Upper lobe of left lung (tissue), 6 donors: ENCODE results near the gene GDF2. TPM values are rescaled to one million over a fixed set of nuclear protein-coding genes. Genes with fewer than 3 reads are reported as not detected.

Experiments used
- ATAC-seq, 2 donors: fragments of 200-7000 bp; cut with Tn5 transposase; one replicate each; pipeline ENCODE4 v1.9.1; 2022; ENCODE audit warnings: mild to moderate bottlenecking in 2 of 2, moderate library complexity in 2 of 2; ENCODE audit not compliant: low FRiP score in 2 of 2
- DNase-seq, 2 donors: peaks; one replicate each; pipeline ENCODE4 v3.0.0-alpha.2; 2019 to 2020
- H3K27ac ChIP-seq, 4 donors: fragments of 200-600 bp; sonication (generic); one replicate each; pipeline ENCODE4 v1.5.1; 2016 to 2019
- H3K27me3 ChIP-seq, 4 donors: fragments of 200-600 bp; sonication (generic); one replicate each; pipeline ENCODE4 v1.5.1; 2017 to 2019
- H3K36me3 ChIP-seq, 4 donors: fragments of 200-600 bp; sonication (generic); one replicate each; pipeline ENCODE4 v1.5.1; 2016 to 2019
- H3K4me1 ChIP-seq, 4 donors: fragments of 200-600 bp; sonication (generic); one replicate each; pipeline ENCODE4 v1.5.1; 2018 to 2019
- H3K4me3 ChIP-seq, 4 donors: fragments of 200-600 bp; sonication (generic); one replicate each; pipeline ENCODE4 v1.5.1; 2017 to 2019; ENCODE audit warnings: mild to moderate bottlenecking in 2 of 4, moderate library complexity in 1 of 4
- H3K9me3 ChIP-seq, 4 donors: fragments of 200-600 bp; sonication (generic); one replicate each; pipeline ENCODE4 v1.5.1; 2018 to 2019
- EP300 ChIP-seq, 4 donors: sonication (generic); formaldehyde crosslinking; IDR thresholded peaks; one replicate each; pipeline ENCODE4 v1.5.1; 2017; ENCODE audit warnings: antibody characterized with exemption in 4 of 4, control low read depth in 2 of 4
- POLR2A ChIP-seq, 4 donors: fragments of 450-650 bp; IDR thresholded peaks; one replicate each; pipeline ENCODE4 v1.5.1; 2016 to 2017; ENCODE audit warnings: antibody characterized with exemption in 4 of 4, mild to moderate bottlenecking in 2 of 4
- POLR2AphosphoS5 ChIP-seq, 2 donors: sonication (generic); formaldehyde crosslinking; IDR thresholded peaks; one replicate each; pipeline ENCODE4 v1.5.1; 2017; ENCODE audit warnings: antibody characterized with exemption in 2 of 2
- WGBS, 2 donors: methylation state at CpG; one replicate each; pipeline ENCODE4 v1.1.5; 2017 to 2018; 5-methylcytosine and 5-hydroxymethylcytosine counted together
- total RNA-seq, 6 donors: library from RNA; depleted of rRNA in 4 of 6; stranded (reverse); fragments of >200 nt in 4 of 6; gene quantifications; one replicate each; pipeline versions ENCODE4 v1.1.0 to v1.2.1, GENCODE V29; 2016 to 2021
- TF ChIP-seq, protein P1 (sequence below), 6 experiments: fragments of 450-650 bp in 4 of 6; fragments of 200-600 bp in 2 of 6; sonication (generic) in 2 of 6; IDR thresholded peaks; one replicate each; pipeline ENCODE4 v1.5.1; 2016 to 2019; ENCODE audit warnings: antibody characterized with exemption in 6 of 6
- donor health status: DM: no; HTN: no; CAD: no; lungs with moderate emphysema.
- donor health status: DM: no; HTN: yes; CAD: no; lungs with severe emphysema.

GDF2 gene
- total RNA-seq, 6 donors from 2014 or later: not detected

DNA sequence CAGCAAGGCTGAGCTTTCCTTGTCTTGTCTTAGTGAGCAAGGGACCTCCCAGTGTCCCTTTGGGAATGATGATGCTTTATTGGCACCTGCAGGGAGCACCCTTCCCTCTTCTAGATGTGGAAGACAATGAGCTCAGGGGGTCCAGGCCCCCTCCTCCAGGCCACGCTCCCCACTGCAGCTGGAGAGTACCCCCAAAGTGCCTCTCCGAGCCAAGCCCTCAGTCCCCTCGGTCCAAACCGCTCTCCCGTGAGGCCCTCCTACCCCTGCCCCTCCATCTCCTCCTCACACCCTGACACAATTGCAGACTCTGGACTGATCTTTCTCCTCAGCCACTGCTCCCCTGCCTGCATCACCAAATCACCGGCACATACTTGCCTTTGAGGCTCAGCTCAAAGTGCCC lies 42.7 kb downstream of the GDF2 start:
- DNase-seq (no peak), ATAC-seq (no peak)
- Histone ChIP-seq H3K4me1 (no peaks in the 10 kb centered on the region), H3K27ac (no peak overlapping the region), H3K36me3 (no peaks in the 10 kb centered on the region), H3K9me3 (no peaks in the 10 kb centered on the region), H3K4me3 (no peak overlapping the region), H3K27me3 (no peaks in the 10 kb centered on the region)
- TF ChIP-seq EP300 (IDR thresholded peaks at IDR 0.05) (no peak), POLR2AphosphoS5 (IDR thresholded peaks at IDR 0.05) (no peak), POLR2A (IDR thresholded peaks at IDR 0.05) (no peak)
- TF ChIP-seq, protein P1, sequence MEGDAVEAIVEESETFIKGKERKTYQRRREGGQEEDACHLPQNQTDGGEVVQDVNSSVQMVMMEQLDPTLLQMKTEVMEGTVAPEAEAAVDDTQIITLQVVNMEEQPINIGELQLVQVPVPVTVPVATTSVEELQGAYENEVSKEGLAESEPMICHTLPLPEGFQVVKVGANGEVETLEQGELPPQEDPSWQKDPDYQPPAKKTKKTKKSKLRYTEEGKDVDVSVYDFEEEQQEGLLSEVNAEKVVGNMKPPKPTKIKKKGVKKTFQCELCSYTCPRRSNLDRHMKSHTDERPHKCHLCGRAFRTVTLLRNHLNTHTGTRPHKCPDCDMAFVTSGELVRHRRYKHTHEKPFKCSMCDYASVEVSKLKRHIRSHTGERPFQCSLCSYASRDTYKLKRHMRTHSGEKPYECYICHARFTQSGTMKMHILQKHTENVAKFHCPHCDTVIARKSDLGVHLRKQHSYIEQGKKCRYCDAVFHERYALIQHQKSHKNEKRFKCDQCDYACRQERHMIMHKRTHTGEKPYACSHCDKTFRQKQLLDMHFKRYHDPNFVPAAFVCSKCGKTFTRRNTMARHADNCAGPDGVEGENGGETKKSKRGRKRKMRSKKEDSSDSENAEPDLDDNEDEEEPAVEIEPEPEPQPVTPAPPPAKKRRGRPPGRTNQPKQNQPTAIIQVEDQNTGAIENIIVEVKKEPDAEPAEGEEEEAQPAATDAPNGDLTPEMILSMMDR (IDR thresholded peaks at IDR 0.05): no peak
- WGBS, 2 donors: 94 to 95% methylated on average over 6 of the region's 6 CpGs

DNA sequence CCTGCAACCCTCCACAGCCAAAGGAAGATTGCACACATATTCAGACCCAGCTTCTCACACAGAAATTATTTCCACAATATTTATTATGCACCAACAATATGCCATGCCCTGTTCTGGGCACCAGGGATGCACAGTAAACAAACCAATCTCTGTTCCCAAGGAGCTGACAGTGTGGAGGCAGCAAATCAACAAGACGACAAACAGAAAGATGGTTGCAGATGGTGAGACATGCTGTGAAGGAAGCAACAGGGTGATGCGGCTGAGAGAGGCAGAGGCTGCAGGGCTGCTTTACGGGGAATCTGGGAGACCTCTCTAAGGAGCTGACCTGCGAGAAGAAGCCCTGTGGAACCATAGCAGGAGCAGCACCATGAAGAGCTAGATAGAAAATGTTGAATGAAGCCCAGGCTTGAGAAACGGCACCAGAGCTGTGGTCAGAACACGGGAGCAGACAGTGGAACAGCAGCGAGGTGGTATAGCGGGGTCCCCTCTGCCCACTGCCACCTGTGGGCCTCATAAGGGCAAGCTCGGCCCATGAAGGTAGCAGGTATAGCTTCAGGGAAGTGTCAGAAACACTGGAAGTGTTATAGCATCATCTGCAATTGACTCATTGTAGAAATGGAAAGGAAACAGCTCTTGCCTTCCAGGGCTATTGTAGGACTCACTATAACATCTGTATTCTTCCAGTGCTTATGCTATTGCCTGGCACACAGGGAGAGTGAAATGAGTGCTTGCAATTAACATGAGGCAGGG lies 43.4 kb downstream of the GDF2 start:
- Histone ChIP-seq H3K27me3 (no peaks in the 10 kb centered on the region), H3K4me1 (no peaks in the 10 kb centered on the region), H3K36me3 (no peaks in the 10 kb centered on the region), H3K4me3 (no peak overlapping the region), H3K9me3 (no peaks in the 10 kb centered on the region), H3K27ac (no peak overlapping the region)
- TF ChIP-seq POLR2AphosphoS5 (IDR thresholded peaks at IDR 0.05) (no peak), POLR2A (IDR thresholded peaks at IDR 0.05) (no peak), EP300 (IDR thresholded peaks at IDR 0.05) (no peak)
- TF ChIP-seq, protein P1 (IDR thresholded peaks at IDR 0.05): no peak
- WGBS, 2 donors: 89 to 92% methylated on average over 9 of the region's 9 CpGs
- DNase-seq (no peak), ATAC-seq (no peak)

DNA sequence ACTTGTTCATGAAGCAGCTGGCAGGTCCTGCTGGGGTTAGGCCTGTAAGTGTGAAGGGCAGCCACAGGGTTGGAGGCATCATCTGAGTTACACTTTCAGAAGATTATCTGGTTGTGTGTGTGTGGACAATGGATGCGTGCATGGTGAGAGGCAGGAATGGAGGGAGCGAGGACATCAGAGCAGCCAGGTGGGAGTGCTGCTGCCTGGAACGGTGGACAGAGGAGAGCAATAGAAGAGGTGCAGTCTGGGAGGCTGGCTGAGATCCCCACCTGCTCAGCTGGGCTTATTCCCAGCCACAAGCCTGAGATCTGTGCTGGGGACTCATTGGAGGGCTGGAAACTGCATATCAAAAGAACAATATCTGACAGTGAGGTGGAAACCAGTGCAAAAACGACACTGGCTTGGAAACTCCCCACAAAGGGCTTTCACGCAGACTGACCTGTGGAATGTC lies 44.0 kb downstream of the GDF2 start:
- 85 to 86% methylated on average over 5 of the region's 5 CpGs for WGBS, 2 donors
- DNase-seq (no peak), ATAC-seq (no peak)
- Histone ChIP-seq H3K27me3 (no peaks in the 10 kb centered on the region), H3K4me1 (no peaks in the 10 kb centered on the region), H3K27ac (no peak overlapping the region), H3K9me3 (no peaks in the 10 kb centered on the region), H3K4me3 (no peak overlapping the region), H3K36me3 (no peaks in the 10 kb centered on the region)
- TF ChIP-seq POLR2AphosphoS5 (IDR thresholded peaks at IDR 0.05) (no peak), EP300 (IDR thresholded peaks at IDR 0.05) (no peak), POLR2A (IDR thresholded peaks at IDR 0.05) (no peak)
- TF ChIP-seq, protein P1 (IDR thresholded peaks at IDR 0.05): no peak

DNA sequence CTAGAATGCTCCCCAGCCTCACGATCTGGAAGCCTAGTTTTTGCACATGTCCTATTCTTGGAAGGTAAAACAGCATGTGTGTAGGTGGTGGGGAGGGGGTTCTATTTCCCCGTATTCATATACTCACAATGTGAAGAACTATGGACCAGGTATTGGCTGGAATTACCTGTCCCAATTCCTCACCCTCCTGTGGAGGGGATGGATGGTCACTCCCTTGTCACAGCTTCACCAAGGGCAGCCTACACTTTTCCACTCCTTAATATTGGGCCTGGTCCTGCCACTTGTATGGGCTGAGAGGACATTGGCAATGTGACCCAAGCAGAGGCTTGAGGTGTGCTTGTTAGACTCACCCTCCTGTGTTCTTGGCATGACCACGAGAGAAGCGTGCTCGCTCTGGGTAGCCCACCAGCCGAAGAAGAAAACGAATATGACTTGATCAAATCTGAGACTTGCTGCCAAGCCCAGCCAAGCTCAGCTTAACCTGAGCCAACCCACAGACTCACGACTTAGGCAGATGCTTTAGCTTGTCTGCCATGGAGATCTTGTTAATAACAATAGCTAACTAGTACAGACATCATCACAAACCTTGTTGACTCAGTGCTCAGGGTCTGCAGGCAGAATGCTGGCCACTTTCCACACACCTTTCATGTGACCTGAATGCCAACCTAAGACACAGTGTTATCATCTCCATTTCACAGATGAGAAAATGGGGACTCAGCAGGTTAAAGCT lies 44.6 kb downstream of the GDF2 start:
- 87 to 89% methylated on average over 5 to 8 of the region's 8 CpGs for WGBS, 2 donors
- H3K27ac ChIP-seq: no peak overlapping the region
- no peaks in the 10 kb centered on the region for H3K36me3 ChIP-seq
- no peak overlapping the region for H3K4me3 ChIP-seq
- no peaks in the 10 kb centered on the region for H3K4me1 ChIP-seq
- TF ChIP-seq POLR2AphosphoS5 (IDR thresholded peaks at IDR 0.05): no peak
- TF ChIP-seq EP300 (IDR thresholded peaks at IDR 0.05): no peak
- TF ChIP-seq, protein P1 (IDR thresholded peaks at IDR 0.05): no peak
- TF ChIP-seq POLR2A (IDR thresholded peaks at IDR 0.05): no peak
- no peak for ATAC-seq
- H3K27me3 ChIP-seq: no peaks in the 10 kb centered on the region
- no peaks in the 10 kb centered on the region for H3K9me3 ChIP-seq
- DNase-seq: no peak
